Testis (tissue), 3 donors: ENCODE results near the gene SNAPC2. TPM values are rescaled to one million over a fixed set of nuclear protein-coding genes. Genes with fewer than 3 reads are reported as not detected.

Experiments used
- DNase-seq: peaks from one replicate; pipeline ENCODE4 v3.0.0-alpha.2; 2019
- H3K27ac ChIP-seq, 2 donors: fragments of 200-600 bp; sonication (generic); one replicate each; pipeline ENCODE4 v1.5.1; 2019
- H3K27me3 ChIP-seq: fragments of 200-600 bp; sonication (generic); one replicate; pipeline ENCODE4 v1.5.1; 2019
- H3K36me3 ChIP-seq: fragments of 200-600 bp; sonication (generic); one replicate; pipeline ENCODE4 v1.5.1; 2017; ENCODE audit warnings: low read depth; ENCODE audit errors: missing control alignments
- H3K4me1 ChIP-seq: fragments of 200-600 bp; sonication (generic); one replicate; pipeline ENCODE4 v1.5.1; 2019
- H3K4me3 ChIP-seq, 2 donors: fragments of 200-600 bp; sonication (generic); one replicate each; pipeline ENCODE4 v1.5.1; 2017 to 2019
- H3K9me3 ChIP-seq: fragments of 200-600 bp; sonication (generic); one replicate; pipeline ENCODE4 v1.5.1; 2017
- CTCF ChIP-seq, 3 experiments: fragments of 450-650 bp in 2 of 3; fragments of 200-600 bp in 1 of 3; sonication (generic) in 1 of 3; IDR thresholded peaks; one replicate each; pipeline ENCODE4 v1.5.1; 2016 to 2019; ENCODE audit warnings: antibody characterized with exemption in 3 of 3, mild to moderate bottlenecking in 2 of 3, moderate library complexity in 1 of 3
- POLR2A ChIP-seq: fragments of 450-650 bp; IDR thresholded peaks from one replicate; pipeline ENCODE4 v1.6.1; 2017; ENCODE audit warnings: antibody characterized with exemption, mild to moderate bottlenecking, moderate library complexity
- WGBS, 2 donors: methylation state at CpG; one replicate each; pipeline ENCODE4 v1.1.5; 2018; 5-methylcytosine and 5-hydroxymethylcytosine counted together
- intact Hi-C: fragments of 100-400 bp; cut with DNase I; formaldehyde crosslinking; loops from one replicate; pipeline ENCODE4 v1.15.1; 2023; ENCODE audit warnings: low total_unique reads
- polyA plus RNA-seq: library from polyadenylated mRNA; stranded (reverse); fragments of 350-450 nt; fragmentation: Illumina TruSeq; extraction: RNeasy Lipid Tissue Mini Kit (QIAGEN cat#74804); gene quantifications from one replicate; pipeline ENCODE4 v1.2.3, GENCODE V29; 2014; ENCODE audit warnings: low read depth, low replicate concordance; ENCODE audit not compliant: insufficient read depth
- total RNA-seq, 2 donors: library from RNA; depleted of rRNA; stranded (reverse); fragments of >200 nt; gene quantifications; one replicate each; pipeline ENCODE4 v1.2.3, GENCODE V29; 2016

SNAPC2 gene
- total and polyA plus RNA-seq, 3 donors from 2014 or later, result 51.9 to 88.6 (median 72.5) TPM

DNA sequence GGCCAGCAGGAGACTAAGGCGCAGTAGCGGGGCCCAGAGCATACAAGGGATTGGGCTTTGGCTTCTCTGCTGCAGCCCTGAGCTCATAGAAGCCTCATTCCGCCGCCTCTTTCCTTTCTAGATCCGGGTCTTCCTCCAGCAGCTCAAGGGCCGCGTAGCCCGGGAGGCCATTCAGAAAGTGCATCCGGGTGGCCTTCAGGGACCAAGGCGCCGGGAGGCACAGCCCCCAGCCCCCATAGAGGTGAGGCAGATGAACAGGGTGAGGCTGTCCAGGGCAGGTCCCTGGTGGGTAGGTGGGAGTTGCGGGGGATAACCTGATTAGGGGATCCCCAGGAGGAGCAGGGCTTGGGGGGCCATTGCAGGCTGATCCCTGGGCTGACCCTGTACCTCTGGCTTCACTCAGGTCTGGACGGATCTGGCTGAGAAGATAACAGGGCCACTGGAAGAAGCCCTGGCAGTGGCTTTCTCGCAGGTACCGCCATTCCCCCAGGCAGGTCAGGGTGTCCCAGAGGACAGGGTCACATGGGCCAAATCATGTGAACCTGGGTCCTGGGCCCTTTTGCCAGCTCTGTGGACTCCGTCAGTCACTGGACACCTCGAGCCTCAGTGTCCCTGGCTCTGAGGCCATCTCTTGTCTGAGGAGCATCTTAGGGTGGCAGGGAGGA, 1.3 kb downstream of the SNAPC2 start:
- 21 to 30% methylated on average over 4 to 14 of the region's 17 CpGs for WGBS, 2 donors
- TF ChIP-seq CTCF (IDR thresholded peaks at IDR 0.05), result no peak
- Histone ChIP-seq H3K9me3 (no peaks in the 10 kb centered on the region), H3K4me1 (peaks cover 43% of the 10 kb centered on the region), H3K4me3 (peak overlapping the region; percentile 52 to 79), H3K27ac (peak overlapping the region; percentile 75 to 80), H3K36me3 (no peaks in the 10 kb centered on the region), H3K27me3 (no peaks in the 10 kb centered on the region)
- intact Hi-C loops, result no loop called here
- DNase-seq, result no peak

- H3K4me3 ChIP-seq, result no peak overlapping the region
- H3K27ac ChIP-seq, result peak overlapping the region in 1 of 2 donors; percentile 80
- H3K27me3 ChIP-seq, result no peaks in the 10 kb centered on the region
- no peak for DNase-seq
- H3K9me3 ChIP-seq, result no peaks in the 10 kb centered on the region
- no peaks in the 10 kb centered on the region for H3K36me3 ChIP-seq
- H3K4me1 ChIP-seq, result peaks cover 48% of the 10 kb centered on the region
- 83 to 84% methylated on average over 14 to 31 of the region's 31 CpGs for WGBS, 2 donors
- intact Hi-C loops, result no loop called here
- TF ChIP-seq CTCF (IDR thresholded peaks at IDR 0.05) (no peak), POLR2A (no peak)
Measured at GRCh38 chr19:7921967-7922835, 2.1 kb downstream of the SNAPC2 start.

- Histone ChIP-seq H3K36me3 (no peaks in the 10 kb centered on the region), H3K9me3 (no peaks in the 10 kb centered on the region), H3K4me1 (peaks cover 49% of the 10 kb centered on the region), H3K4me3 (no peak overlapping the region), H3K27ac (no peak overlapping the region), H3K27me3 (no peaks in the 10 kb centered on the region)
- TF ChIP-seq POLR2A (no peak), CTCF (IDR thresholded peaks at IDR 0.05) (no peak)
- intact Hi-C loops, result no loop called here
- WGBS, 2 donors, result 85 to 96% methylated on average over 8 of the region's 8 CpGs
- no peak for DNase-seq
Measured at GRCh38 chr19:7922836-7923195, 2.7 kb downstream of the SNAPC2 start.

DNA sequence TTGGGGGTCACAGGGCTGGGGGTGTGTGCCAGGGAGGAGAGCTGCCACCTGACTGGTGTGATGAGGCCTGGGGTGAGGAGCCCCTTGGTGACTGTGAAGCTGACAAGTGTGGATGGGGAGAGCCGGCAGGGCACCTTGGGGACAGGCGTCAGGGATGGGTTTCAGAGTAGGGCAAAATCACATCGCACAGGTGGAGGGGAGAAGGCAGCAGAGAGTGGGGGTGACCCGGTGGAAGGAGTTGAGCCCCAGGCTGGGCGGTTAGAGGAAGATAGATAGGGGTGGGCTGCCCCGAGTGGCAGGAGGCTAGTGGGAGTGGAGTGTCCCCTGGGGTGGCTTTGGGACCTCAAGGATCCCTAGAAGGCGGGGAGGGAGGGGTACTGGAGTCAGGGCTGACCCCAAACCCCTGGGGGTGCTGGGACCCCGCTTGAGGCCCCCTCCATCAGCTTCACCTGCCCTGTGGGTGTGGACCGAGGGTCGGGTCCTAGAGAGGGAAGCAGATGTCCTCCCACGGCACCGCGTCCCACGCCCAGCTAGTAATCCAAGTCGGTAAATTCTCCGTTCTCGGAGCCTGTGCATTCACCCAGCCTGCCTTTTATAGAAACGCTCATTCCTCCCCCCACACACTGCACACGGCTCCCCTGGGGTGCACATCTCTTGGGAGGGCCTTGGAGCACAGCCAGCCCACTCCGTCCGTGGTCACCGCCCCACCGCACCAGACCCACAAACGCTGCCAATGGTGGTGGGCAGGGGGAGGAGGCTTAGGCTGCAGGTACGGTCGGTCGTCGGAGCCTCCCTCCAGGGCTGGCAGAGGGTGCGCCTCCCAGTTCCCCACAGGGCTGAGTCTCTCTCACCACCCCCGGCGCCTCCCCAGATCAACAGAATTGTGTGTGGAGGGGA, 3.4 kb downstream of the SNAPC2 start:
- intact Hi-C loops, result no loop called here
- no peaks in the 10 kb centered on the region for H3K27me3 ChIP-seq
- no peak overlapping the region for H3K4me3 ChIP-seq
- 57 to 72% methylated on average over 8 to 28 of the region's 31 CpGs for WGBS, 2 donors
- H3K4me1 ChIP-seq, result peaks cover 55% of the 10 kb centered on the region
- no peak for DNase-seq
- H3K36me3 ChIP-seq, result no peaks in the 10 kb centered on the region
- H3K9me3 ChIP-seq, result no peaks in the 10 kb centered on the region
- TF ChIP-seq CTCF (IDR thresholded peaks at IDR 0.05) (no peak), POLR2A (no peak)
- H3K27ac ChIP-seq, result no peak overlapping the region
